ENCODE results near the gene ZNF667.

ZNF667 gene

DNA sequence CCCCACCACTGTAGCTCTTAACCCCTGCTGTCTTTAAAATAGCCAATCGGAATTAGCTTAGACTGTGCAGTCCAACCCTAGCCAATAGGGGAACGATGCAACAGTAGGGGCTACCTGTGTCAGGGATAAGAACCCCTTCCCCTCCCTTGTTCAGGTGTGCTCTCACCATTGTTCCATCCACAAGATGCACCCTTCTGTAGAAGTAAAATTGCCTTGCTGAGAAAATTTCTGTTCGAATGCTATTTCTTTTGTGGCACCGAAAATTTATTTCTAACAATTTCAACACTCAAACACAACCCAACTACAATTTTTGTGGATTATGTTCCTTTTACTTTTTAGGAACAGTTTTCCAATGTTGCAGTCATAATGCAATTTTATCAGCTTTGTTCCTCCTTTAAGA lies 76.7 kb downstream of the ZNF667 start:
- in situ Hi-C loops (cut with HindIII; ENCODE audit: low pct_ligation_motif_present, low pct_unique_long_range_greater_than_20kb, low sequenced_read_pairs): no loop called here

DNA sequence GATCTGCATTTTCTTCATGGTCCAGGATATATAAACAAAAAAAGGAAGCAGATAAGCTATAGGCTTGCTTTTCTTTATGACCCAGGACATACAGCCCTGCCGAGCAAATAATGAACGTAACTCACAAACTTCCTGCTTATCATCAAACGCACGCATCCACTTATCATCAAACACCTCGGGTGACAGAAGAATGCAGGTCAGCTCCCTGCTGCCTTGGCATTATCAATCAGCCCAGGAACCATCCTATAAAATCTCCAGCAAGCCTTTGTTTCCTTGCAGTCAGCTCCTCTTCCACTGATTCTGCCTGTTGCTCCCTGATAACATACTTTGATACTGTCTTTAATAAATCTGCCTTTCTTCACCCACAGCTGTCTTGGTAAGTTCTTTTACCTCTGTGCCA lies 78.3 kb downstream of the ZNF667 start:
- no peak for DNase-seq
- in situ Hi-C loops (cut with HindIII; ENCODE audit: low pct_ligation_motif_present, low pct_unique_long_range_greater_than_20kb, low sequenced_read_pairs): no loop called here

More for the DNA sequence above, 76.7 kb downstream of the ZNF667 start:
- DNase-seq: no peak

- DNase-seq: no peak
- in situ Hi-C loops (cut with HindIII; ENCODE audit: low pct_ligation_motif_present, low pct_unique_long_range_greater_than_20kb, low sequenced_read_pairs): no loop called here
Measured at GRCh38 chr19:56393119-56394012, 83.8 kb downstream of the ZNF667 start, which contains the start of gene ZNF582. Gene ZNF582 (minus strand): TSS chr19:56393534. CDS start chr19:56391752, 1,782 bp downstream.

Data from ACHN (cell line).